ENCODE data around the gene RGS7. TPM values are rescaled to one million over a fixed set of nuclear protein-coding genes. Genes with fewer than 3 reads are reported as not detected.

Gene RGS7
- total RNA-seq, 3 donors from 2014 or later (not counting 1 experiment from before 2014, with no cell fraction given), result not detected

DNA sequence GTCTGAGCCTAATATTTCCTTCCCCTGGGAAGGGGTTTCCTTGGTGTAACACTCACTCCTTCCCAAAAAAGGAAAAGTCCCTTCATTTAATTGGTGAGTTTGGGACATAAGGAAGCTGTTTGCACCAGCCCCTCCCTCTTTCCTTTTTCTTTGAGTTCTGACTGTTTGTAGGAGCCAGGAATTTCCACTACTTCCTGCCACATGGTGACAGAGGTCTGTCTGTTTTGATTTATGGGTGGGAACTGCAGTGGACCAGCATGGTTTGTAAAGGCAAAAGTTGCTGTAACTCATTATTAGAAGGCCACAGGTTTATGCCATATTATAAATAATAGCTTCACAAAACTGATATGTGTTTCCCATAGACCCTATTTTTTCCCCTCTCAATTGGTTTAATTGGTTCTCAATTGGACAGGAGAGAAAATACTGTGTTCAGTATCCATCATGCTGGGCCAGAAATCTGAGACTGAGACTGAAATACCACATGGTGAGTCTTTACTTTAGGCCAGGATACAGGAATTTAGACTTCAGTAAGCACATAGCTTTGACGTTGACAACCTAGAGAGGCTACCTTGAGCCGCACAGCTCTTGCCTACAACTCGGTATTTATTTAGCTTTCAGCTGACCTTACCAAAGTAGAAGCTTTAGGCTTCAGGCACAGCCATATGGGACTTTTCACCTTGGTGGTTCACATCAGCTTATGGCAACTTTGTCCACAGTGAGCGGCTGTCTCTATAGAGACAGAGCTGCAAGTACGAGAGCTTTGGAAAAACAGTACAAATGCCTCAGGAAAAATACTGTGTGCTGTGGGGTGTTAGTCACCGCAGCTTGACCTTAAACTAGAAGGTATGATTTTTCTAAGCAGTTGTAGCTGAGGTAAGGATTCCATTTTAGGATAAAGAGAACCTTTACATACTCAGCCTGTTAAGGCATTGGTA is 40.0 kb upstream of the RGS7 start:
- WGBS (ENCODE audit: insufficient coverage), result 76% methylated on average over 6 of the region's 6 CpGs

DNA sequence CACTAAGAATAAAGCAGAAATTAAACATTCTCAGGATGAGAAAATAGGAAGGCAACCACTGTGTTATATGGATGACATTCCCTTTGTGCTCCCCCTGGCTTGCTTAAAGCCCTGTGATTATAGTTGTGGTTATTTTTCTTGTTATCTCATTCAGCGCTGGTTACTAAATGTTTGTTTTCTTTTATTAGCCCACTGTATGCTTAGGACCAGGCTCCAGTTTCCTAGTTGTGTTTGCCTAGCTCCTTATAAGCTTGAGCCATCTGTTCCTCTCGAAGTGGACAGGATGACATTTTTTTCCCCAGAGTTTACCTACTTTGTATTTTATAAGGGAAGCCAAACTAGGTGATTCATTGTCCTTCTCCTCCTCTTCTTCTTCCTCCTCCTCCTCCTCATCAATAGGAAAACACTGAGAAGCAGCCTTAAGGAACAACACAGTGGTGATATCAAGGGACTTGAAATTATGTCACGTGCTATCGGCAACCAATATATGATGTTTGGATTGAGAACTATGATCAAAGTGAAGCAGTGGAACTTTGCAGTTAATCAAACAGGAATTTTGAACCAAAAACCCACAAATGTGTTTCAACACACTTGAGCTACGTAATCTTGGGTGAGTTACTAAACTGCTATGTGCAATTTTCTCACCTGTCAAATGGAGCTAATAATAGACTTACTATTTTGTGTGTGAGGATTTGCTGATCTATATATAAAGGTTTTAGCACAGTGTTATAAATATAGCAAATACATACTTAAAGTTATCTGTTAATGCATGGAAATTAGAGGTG is 35.1 kb upstream of the RGS7 start:
- Histone ChIP-seq H3K36me3 (ENCODE audit: control insufficient read depth, insufficient read depth, low read length) (no peaks in the 10 kb centered on the region), H3K4me3 (ENCODE audit: low read length) (no peak overlapping the region), H3K4me1 (ENCODE audit: control insufficient read depth, insufficient read depth, low read length) (no peaks in the 10 kb centered on the region), H3K27ac (ENCODE audit: low read length) (no peak overlapping the region), H3K9me3 (ENCODE audit: control insufficient read depth, insufficient read depth, low read length) (no peaks in the 10 kb centered on the region), H3K27me3 (ENCODE audit: control insufficient read depth, insufficient read depth, low read length) (no peaks in the 10 kb centered on the region)
- DNase-seq (no peak), ATAC-seq (no peak)
- H3K9me3 Mint-ChIP-seq, result peaks cover 0 to 3% of the 10 kb centered on the region in 2 donors
- no peak for TF ChIP-seq CTCF (IDR thresholded peaks at IDR 0.05)
- H3K27me3 Mint-ChIP-seq (ENCODE audit: low read depth in 2 of 2), result no peaks in the 10 kb centered on the region
- no peak overlapping the region for H3K4me3 Mint-ChIP-seq
- intact Hi-C loops (cut with micrococcal nuclease), result no loop called here
- no peaks in the 10 kb centered on the region for H3K4me1 Mint-ChIP-seq
- no peaks in the 10 kb centered on the region for H3K36me3 Mint-ChIP-seq
- 70% methylated on average over 3 of the region's 5 CpGs for WGBS (ENCODE audit: insufficient coverage)
- no peak overlapping the region for H3K27ac Mint-ChIP-seq

More for the DNA sequence above, 40.0 kb upstream of the RGS7 start:
- DNase-seq (no peak), ATAC-seq (no peak)
- Histone ChIP-seq H3K4me3 (ENCODE audit: low read length) (no peak overlapping the region), H3K27ac (ENCODE audit: low read length) (no peak overlapping the region), H3K27me3 (ENCODE audit: control insufficient read depth, insufficient read depth, low read length) (no peaks in the 10 kb centered on the region), H3K4me1 (ENCODE audit: control insufficient read depth, insufficient read depth, low read length) (no peaks in the 10 kb centered on the region), H3K36me3 (ENCODE audit: control insufficient read depth, insufficient read depth, low read length) (no peaks in the 10 kb centered on the region), H3K9me3 (ENCODE audit: control insufficient read depth, insufficient read depth, low read length) (peaks cover 4% of the 10 kb centered on the region)
- no peaks in the 10 kb centered on the region for H3K36me3 Mint-ChIP-seq
- H3K9me3 Mint-ChIP-seq, result peaks cover 0 to 5% of the 10 kb centered on the region in 2 donors
- no peak overlapping the region for H3K4me3 Mint-ChIP-seq
- no peaks in the 10 kb centered on the region for H3K27me3 Mint-ChIP-seq (ENCODE audit: low read depth in 2 of 2)
- intact Hi-C loops (cut with micrococcal nuclease), result no loop called here
- H3K27ac Mint-ChIP-seq, result no peak overlapping the region
- H3K4me1 Mint-ChIP-seq, result no peaks in the 10 kb centered on the region
- TF ChIP-seq CTCF (IDR thresholded peaks at IDR 0.05), result no peak

DNA sequence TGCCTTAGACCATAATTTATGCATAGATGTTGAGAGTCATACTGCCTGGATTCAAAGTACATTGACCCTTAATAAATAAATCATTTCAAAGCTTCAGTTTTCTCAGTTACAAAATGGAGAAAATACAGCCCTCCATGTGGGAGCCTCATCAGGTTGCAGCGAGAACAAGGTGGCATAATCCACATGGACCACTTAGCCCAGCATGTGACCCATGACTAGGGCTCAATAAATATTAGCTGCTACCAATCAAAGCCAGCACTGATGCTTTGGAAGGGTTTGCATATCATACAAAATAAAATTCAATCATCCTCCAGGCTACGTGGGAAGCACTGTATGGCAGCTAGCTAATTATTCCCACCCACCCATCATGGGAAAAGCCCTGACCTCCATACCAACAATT is 33.5 kb upstream of the RGS7 start:
- H3K36me3 ChIP-seq (ENCODE audit: control insufficient read depth, insufficient read depth, low read length), result no peaks in the 10 kb centered on the region
- 64% methylated on average over 2 of the region's 2 CpGs for WGBS (ENCODE audit: insufficient coverage)
- H3K4me3 ChIP-seq (ENCODE audit: low read length), result no peak overlapping the region
- H3K27me3 ChIP-seq (ENCODE audit: control insufficient read depth, insufficient read depth, low read length), result no peaks in the 10 kb centered on the region
- DNase-seq (no peak), ATAC-seq (no peak)
- H3K27ac ChIP-seq (ENCODE audit: low read length), result no peak overlapping the region
- intact Hi-C loops (cut with micrococcal nuclease), result no loop called here
- no peaks in the 10 kb centered on the region for H3K27me3 Mint-ChIP-seq (ENCODE audit: low read depth in 2 of 2)
- no peaks in the 10 kb centered on the region for H3K4me1 Mint-ChIP-seq
- H3K27ac Mint-ChIP-seq, result no peak overlapping the region
- TF ChIP-seq CTCF (IDR thresholded peaks at IDR 0.05), result no peak
- no peaks in the 10 kb centered on the region for H3K4me1 ChIP-seq (ENCODE audit: control insufficient read depth, insufficient read depth, low read length)
- no peaks in the 10 kb centered on the region for H3K9me3 ChIP-seq (ENCODE audit: control insufficient read depth, insufficient read depth, low read length)
- no peaks in the 10 kb centered on the region for H3K36me3 Mint-ChIP-seq
- H3K4me3 Mint-ChIP-seq, result no peak overlapping the region
- peaks cover 0 to 3% of the 10 kb centered on the region in 2 donors for H3K9me3 Mint-ChIP-seq

Data from natural killer cell (primary cell).